GM21360 (cell line): ENCODE measurements around the gene CD3D.

Experiments
- ATAC-seq: cut with Tn5 transposase; IDR thresholded peaks from one replicate; pipeline ENCODE4 v1.9.1; 2021; ENCODE audit warnings: mild to moderate bottlenecking, moderate library complexity; ENCODE audit not compliant: unreplicated experiment

CD3D gene

DNA sequence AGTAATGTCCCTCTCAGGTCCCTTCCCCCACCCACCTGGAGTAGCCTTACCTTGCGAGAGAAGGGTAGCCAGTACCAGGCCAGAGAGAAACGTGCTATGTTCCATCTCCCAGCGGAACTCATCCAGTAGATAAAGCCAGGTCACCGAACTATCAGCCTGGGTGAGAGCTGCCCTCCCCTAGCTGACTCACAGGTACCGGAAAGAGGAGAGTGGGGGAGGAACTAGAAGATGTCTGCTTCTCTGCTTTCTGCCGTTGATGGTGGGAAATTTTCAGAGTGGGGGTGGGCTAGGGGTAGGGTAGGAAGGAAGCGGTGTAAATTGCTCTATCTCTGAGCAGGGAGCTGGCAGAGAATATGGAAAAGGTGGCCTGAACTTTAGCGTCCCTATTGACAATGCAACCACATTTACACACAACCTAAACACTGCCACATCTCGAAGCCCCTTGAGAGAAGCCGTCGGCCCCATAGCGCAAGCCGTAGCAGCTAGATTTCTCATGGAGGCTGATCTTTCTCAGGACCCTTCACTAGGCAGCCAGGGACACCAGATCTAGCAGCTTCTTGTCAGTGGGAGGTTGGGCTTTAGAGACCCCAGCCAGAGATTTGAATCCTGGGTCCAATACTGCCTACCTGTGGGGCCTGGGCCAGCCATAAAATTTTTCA lies at the start of gene CD3D:
TSS of gene CD3D (minus strand) at position 203 of the 659 bp plus-strand sequence. CDS start at position 105, 98 bp downstream.
- ATAC-seq: no peak

DNA sequence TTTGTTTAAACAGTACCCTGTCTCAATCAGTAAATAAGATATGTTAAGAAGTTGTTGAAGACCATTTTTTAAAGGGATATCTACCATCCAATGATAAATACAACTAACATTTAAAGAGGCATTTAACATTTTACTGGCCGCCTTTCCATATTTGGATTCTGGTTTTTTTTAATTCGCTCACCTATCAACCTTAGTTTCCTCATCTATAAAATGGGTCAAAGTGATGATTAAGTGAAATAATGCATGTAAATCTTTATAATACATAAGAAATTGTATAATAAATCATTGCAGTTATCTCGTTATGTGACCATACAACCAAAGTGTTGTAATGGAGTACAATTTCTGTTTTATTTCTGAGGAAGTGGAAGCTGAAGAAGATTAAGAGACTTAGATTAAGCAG lies 41.2 kb upstream of the CD3D start:
- ATAC-seq: no peak

DNA sequence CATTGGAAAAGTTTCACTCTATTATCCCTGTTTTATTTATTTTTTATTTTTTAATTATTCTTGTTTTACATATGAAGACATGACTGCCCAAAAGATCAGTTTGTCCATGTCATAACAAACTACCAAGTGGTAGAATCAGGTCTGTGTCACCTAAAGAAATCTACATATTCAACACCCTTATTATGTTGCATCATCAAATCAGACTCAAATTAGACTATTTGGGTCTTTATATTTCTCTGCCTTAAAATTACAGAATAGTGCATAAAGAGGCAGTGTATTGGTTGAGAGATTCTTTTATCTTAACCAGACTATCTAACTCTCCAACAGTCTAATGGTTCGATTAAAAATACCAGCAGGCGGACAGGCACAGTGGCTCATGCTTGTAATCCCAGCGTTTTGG lies 40.4 kb upstream of the CD3D start:
- ATAC-seq: no peak

DNA sequence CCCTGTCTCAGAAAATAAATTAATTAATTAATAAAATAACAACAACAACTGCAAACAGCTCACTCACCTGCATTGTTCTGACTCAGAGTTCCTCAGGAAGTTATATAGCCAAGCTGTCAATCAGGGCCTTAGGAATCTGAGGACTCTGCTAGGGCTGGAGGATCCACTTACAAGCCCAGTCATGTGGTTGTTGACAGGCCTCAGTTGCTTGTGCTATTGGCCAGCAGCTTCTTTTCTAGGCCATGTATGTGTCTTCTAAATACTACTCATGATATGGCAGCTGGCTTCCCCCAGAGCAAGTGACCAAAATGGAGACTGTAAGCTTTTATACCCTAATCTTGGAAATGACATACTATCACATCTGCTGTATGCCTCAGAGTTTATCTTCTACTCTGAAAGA lies 38.1 kb upstream of the CD3D start:
- ATAC-seq: no peak

DNA sequence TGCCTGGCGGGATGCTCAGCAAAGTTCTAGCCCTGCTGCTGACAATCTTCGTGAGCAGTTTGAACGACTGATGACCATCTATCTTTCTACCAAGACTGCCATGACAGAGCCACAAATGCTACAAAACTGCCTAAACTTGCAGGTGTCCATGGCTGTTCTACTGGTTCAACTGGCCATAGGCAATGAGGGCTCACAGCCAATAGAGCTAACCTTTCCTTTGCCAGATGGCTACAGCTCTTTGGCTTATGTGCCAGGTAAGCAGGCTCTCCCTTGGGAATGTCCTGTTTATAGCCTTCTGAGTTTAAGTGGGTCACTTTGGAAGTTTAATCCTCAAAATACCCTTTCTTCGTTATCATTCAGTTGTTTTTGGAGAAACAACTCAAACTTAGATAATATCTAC lies 37.0 kb upstream of the CD3D start:
- ATAC-seq: no peak

DNA sequence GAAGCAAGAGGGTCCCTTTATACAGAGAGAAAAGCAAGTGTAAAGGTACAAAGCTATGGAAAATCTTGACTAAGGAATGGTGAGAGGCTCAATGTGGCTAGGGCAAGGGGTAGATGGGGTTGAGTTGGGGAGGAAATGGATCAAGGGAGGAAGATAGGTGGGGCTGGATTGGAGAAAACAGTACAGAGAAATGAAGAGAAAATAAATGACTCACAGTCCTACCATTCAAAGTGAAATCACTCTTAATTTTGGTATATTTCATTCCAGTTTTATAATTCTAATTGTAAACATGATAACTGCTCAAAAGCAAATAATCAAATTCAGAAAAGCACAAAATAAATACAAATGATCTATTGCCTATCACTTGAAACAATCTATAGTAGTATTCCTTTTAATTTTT lies 33.5 kb upstream of the CD3D start:
- no peak for ATAC-seq

DNA sequence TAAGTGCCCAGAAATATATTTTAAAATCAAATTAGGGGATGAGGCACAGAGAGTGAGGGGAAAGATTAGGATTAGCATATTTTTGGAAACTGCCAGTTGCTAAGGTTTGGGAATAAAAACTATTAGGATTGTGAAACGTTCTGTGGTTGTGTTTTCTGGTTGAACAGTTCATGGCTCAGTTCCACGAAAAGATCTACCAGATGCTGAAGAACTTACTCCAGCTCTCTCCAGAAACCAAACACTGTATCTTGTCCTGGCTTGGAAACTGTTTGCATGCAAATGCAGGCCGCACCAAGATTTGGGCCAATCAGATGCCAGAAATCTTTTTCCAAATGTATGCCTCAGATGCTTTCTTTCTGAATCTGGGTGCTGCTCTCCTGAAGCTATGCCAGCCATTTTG lies 32.2 kb upstream of the CD3D start:
- ATAC-seq: no peak

DNA sequence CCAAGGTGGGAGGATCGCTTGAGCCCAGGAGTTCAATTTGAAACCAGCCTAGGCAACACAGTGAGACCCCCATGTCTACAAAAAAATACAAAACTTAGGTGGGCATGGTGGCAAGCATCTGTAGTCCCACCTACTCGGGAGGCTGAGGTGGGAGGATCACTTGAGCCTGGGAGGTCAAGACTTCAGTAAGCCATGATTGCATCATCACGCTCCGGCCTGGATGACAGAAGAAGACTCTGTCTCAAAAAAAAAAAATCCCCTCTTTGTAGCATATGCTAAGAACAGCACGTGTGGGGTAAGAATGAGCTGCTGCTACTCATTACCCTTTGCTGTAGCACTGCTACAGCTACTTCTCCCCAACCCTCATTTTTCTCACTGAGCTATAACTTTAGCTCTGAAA lies 31.4 kb upstream of the CD3D start:
- ATAC-seq: no peak

DNA sequence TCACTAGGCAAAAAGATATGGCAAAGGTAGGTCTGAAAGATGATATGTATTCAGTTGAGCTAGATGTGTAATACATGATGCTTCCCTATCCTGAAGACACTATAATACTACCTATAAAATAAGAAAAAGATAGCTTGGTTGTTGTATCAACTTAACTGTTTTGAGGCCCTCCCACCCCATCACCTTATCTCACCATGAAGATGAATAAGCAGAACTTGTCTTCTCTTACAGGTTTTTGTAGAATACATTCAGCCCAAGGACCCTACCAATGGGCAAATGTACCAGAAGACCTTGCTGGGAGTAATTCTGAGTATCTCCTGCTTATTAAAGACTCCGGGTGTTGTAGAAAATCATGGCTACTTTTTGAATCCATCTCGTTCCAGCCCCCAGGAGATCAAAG lies 30.8 kb upstream of the CD3D start:
- no peak for ATAC-seq

DNA sequence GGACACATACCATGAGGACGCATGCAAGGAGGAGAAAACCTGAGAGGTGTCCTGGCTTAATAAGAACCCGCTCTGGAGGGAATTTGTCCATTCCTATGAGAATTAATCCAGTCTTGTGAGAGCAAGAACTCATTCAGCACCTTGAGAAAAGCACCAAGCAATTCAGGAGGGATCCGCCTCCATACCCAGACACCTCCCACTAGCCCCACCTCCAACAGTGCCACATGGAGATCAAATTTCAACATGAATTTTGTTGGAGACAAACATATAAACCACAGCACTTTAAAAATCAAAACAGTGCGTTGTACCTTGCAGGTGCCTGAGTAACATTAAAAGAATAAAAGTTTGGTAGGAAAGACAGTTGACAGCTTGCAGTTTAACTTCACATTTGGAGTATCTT lies 28.3 kb upstream of the CD3D start:
- no peak for ATAC-seq

DNA sequence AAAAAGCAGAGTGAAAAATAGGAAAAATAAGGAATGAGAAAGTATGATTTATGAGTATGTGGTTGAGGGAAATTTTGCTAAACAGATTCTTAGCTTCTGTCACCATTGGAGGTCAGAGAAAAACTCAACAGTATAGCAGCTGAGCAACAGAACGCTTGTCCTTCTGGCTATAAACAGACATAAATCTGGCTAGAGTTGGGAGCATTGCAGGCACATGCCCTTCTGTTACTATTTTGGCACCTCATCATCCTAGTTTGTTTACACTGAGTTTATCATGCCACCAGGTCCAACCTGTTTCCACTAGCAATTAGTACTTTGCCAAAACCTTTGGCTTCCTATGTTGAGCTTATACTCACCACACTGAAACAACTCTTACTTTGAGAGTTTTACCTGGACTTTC lies 23.8 kb upstream of the CD3D start:
- no peak for ATAC-seq

DNA sequence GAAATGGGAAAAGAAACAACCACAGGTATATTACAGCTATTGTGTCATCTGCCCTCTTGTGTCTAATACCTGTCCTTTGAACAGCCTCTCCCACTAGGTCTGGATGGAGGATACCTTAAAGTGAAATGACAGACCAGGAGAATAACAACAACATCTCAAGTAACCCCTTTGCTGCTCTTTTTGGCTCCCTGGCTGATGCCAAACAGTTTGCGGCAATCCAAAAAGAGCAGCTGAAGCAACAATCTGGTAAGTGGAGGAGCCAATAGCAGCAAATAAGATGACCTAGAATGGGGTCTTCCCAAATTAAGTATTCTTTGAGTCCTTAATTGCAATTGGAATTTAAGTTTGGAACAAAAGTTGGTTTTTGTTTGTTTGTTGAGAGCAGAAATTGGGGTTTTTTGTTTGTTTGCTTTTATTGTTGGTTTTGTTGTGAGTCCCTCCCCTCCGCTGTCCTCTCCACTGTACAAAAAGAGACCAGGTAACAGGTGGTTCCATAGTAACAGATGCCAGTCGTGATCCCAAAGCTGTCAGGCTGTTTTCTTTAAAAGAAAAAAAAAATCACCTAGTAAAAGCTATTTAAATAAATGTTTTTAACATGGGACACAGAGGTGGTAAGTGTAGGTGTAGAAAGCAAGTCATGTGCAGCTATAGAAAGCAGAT lies 22.6 kb upstream of the CD3D start:
- ATAC-seq: no peak

DNA sequence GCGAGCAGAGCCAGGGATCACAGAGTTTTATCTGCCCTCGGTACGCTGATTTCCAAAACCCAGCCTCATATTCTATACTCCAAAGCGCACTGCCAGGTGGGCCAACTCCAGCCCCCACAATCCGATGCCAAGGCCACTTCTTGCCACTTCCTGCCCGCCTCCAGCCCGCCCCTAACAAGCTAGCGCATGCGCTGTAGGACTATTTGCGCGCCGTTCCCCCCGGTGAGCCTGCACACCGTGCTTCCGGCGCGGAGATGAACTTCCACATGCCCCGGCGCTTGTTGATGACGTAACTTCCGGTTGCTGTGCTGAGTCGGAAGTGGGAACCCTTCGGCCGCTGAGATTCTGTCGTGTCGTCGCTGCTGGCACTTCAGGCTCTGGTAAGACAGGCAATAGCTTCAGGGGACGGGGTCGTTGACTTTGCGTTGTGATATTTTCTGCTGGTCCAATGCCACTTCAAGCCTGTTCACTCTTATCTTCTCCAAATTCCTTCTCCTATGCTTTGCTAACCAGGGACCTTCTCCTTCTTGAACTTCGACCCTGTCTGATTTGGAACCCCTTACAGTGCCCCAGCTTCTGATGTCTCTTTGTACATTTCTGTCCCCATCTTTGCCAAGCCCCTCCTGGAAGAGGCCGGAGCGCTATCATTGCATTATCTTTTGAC lies 16.9 kb upstream of the CD3D start, which contains the start of gene UBE4A:
TSS of gene UBE4A (plus strand) at position 306 of the 664 bp plus-strand sequence. CDS start 5,481 bp downstream, outside the sequence.
- ATAC-seq: peak; percentile 90

DNA sequence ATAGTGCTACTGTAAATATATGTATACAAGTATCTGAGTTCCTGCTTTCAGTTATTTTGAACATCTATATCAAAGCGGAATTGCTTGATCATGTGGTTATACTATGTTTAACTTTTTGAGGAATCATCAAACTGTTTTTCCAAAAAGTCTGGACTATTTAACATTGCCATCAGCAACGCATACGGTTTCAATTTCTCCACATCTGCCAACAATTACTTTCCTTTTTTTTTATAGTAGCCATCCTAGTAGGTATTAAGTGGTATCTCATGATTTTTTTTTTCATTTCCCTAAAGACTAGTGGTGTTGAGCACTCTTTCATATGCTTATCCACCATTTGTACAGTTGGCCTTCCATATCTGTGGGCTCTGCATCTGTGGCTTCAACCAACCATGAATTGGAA lies 15.6 kb upstream of the CD3D start:
- ATAC-seq: no peak

DNA sequence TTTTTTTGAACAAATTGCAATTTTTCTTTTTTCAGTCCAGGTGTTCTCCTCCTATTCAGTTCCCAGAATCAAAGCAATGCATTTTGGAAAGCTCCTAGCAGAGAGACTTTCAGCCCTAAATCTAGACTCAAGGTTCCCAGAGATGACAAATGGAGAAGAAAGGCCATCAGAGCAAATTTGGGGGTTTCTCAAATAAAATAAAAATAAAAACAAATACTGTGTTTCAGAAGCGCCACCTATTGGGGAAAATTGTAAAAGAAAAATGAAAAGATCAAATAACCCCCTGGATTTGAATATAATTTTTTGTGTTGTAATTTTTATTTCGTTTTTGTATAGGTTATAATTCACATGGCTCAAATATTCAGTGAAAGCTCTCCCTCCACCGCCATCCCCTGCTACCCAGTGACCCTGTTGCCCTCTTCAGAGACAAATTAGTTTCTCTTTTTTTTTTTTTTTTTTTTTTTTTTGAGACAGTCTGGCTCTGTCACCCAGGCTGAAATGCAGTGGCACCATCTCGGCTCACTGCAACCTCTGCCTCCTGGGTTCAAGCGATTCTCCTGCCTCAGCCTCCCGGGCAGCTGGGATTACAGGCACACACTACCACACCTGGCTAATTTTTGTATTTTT lies 10.7 kb upstream of the CD3D start:
- no peak for ATAC-seq

DNA sequence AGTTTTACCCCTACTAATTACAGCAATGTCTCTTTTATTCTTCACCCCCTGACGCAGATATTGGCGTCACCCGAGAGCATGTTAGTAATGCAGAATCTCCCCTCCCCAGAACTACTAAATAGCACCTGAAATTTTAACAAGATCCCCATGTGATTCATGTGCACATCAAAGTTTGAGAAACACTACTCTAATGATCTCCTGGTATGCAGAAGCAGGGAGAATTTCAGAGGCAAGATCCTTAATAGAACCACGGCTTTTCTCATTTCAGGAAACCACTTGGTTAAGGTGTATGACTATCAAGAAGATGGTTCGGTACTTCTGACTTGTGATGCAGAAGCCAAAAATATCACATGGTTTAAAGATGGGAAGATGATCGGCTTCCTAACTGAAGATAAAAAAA lies 7.0 kb upstream of the CD3D start:
- no peak for ATAC-seq

DNA sequence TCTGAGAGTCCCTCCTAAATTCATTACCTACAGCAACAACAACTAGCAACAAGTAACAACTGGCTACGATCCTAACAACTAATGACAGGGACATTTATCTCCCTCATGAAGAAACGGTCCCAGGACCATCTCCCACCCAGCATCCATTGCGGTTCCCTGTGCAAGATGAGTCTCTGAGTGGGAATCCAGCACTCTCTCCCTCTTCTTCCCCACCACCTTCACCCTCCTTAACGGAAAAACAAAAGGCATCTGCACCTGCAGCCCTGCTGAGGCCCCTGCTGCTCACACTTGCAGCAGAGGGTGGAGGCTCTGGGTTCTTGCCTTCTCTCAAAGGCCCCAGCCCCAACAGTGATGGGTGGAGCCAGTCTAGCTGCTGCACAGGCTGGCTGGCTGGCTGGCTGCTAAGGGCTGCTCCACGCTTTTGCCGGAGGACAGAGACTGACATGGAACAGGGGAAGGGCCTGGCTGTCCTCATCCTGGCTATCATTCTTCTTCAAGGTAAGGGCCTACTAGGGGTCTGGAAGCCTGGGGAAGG lies 1.5 kb upstream of the CD3D start, which contains the start of gene CD3G:
TSS of gene CD3G (plus strand) at position 364 of the 535 bp plus-strand sequence. CDS start at position 444, 80 bp downstream.
- ATAC-seq: no peak

DNA sequence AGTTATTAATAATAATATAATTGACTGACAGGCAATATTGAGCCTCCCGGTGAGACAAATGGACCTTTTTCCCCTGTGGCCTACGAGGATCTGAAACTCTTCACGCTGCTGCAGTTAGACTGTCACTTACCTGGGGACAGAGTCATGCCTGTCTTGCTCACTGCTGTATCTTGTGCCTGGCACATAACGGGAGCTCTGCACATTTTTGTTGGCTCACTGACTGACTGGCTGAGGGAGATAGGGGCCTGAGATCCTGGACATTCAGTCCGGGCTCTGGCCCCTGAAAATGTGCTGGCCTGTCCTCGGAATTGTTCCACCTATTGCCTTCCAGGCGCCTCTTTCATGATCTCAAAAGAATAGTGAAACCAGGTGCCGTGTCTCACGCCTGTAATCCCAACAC lies 743 bp upstream of the CD3D start:
- no peak for ATAC-seq

DNA sequence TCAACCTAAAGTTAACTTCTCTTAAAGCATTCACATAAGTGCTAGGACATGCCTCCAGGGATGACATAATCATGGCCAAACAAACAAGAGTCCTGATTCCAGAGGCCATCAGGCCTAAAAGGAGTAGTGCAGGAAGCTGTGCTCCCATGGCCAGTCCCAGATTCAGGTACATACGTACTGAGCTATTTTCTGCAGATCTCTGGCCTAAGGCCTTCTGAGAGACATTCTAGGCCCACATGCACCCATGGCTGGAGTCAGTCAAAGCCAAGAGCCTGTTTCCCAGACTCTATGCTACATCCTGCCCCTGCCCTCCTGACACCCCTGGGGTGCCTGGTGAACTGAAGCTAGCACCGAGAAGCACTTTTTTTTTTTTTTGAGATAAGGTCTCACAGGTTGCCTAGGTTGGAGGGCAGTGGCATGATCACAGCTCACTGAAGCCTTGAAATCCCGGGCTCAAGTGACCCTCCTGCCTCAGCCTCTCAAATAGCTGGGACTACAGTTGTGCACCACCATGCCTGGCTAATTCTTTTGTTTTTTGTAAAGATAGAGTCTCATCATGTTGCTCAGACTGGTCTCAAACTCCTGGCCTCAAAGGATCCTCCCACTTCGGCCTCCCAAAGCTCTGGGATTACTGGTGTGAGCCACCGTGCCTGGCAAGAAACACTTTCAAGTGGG lies 553 bp downstream of the CD3D start:
- no peak for ATAC-seq

DNA sequence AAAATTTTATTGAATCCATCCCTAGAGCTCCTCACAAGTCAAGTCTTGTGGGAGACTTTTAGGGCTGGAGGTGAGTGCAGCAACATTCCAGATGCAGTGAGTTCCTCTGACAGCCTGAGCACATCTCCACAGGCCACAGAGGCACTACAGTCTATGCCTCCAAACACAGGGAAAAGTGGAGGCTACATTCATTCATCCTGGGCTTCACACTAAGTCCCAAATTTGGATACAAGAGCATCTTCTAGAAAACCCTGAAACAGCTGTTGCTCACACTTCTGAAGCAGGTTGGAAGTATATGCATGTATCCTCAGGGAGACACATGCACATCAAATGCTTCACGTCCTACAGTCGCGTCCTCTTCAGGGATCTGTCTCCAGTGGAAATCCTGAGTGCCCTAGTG lies 1.2 kb downstream of the CD3D start:
- no peak for ATAC-seq

DNA sequence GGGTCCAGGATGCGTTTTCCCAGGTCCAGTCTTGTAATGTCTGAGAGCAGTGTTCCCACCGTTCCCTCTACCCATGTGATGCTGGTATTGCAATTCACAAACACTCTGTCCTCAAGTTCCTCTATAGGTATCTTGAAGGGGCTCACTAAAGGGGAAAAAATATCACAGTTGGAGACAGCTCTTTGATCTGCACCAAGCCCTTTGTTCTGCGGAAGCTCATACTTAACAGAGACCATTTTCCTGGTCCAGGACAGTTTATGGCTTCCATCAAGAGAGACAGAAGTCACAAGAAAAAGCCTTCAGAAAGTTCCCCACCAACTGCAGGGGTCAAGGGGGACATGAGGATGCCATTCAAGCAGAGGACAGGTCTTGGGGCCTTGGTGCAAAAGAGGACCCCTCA lies 2.1 kb downstream of the CD3D start:
- no peak for ATAC-seq
